Measurements from ENCODE around the gene LRP8. TPM values are rescaled to one million over a fixed set of nuclear protein-coding genes. Genes with fewer than 3 reads are reported as not detected.

LRP8 gene
- total and polyA plus RNA-seq, 9 of the 15 experiments (the other 6 are each of a cell fraction or from before 2014, with no cell fraction given): 7.1 to 56.1 (median 31.3) TPM

GRCh38 chr1:53339736-53340635 is 12.1 kb upstream of the LRP8 start:
- DNase-seq (ENCODE audit: extremely low read depth in 1 of 4, low spot score in 3 of 4): no peak
- in situ Hi-C loops (cut with MboI): no loop called here

More at GRCh38 chr1:53339736-53340635, 12.1 kb upstream of the LRP8 start:
- Histone ChIP-seq H4K20me1 (replicated peaks; ENCODE audit: control insufficient read depth, insufficient read depth, low read length) (no peaks in the 10 kb centered on the region), H3K4me1 (replicated peaks in 1 of 2; ENCODE audit: control insufficient read depth in 2 of 2, insufficient read depth in 2 of 2, low read length in 2 of 2) (no peaks in the 10 kb centered on the region), H3K79me2 (ENCODE audit: control insufficient read depth, insufficient read depth, low read length) (no peaks in the 10 kb centered on the region), H3K4me3 (no peak overlapping the region), H3K9me3 (replicated peaks; ENCODE audit: control insufficient read depth, insufficient read depth, low read depth, low read length) (no peaks in the 10 kb centered on the region), H3K36me3 (ENCODE audit: control insufficient read depth, insufficient read depth, low read length) (no peaks in the 10 kb centered on the region), H3K27ac (ENCODE audit: extremely low read depth, low read depth, low read length) (no peak overlapping the region), H3K9me1 (ENCODE audit: control insufficient read depth, insufficient read depth, low read length) (no peaks in the 10 kb centered on the region), H3K4me2 (ENCODE audit: insufficient read depth, low read length) (no peak overlapping the region), H3K9ac (ENCODE audit: insufficient read depth in 1 of 2, low read depth in 2 of 2, low read length in 2 of 2) (0 out of 4 replicates have a peak overlapping the region, but pooled peaks of 1 of the 2 experiments have one; percentile 1), H2AFZ (ENCODE audit: low read depth, low read length) (no peak overlapping the region), H3K27me3 (ENCODE audit: control insufficient read depth in 2 of 2, insufficient read depth in 2 of 2, low read length in 2 of 2) (peaks cover 41 to 69% of the 10 kb centered on the region in 2 experiments)
- intact Hi-C loops (cut with micrococcal nuclease): no loop called here
- BruUV-seq (replicated peaks): no TSS peak
- POLR2A ChIA-PET: interaction anchor here (0.5 to 1.0 kb wide), 3 partner anchors 9 to 15 kb away, joined by 3 to 5 read pairs (median 3); no protein-coding TSS in a partner anchor
- 0 out of 2 replicates have a peak, but pooled peaks have one; percentile 21 for TF ChIP-seq ZNF511 (CRISPR knock-in tag; IDR thresholded peaks at IDR 0.05)
- no peak for TF ChIP-seq ZNF133 (CRISPR knock-in tag; IDR thresholded peaks at IDR 0.05)
- no peak for TF ChIP-seq PTRF (tag; IDR thresholded peaks at IDR 0.05)
- TF ChIP-seq PURB (CRISPR knock-in tag; IDR thresholded peaks at IDR 0.05; ENCODE audit: low read depth): no peak
- FAIRE-seq (no peak), ATAC-seq (no peak; the same call in 2 of the 3 replicates)
- CTCF ChIA-PET (ENCODE audit: low intra/inter-chr PET ratio): no interaction called here
- WGBS (ENCODE audit: insufficient coverage, low coverage, missing lambda C conversion rate): 4% methylated on average over 8 of the region's 8 CpGs

Measured in K562 (cell line).